GM21515 (cell line): ENCODE results near the gene TNIP1.

Experiments used
- ATAC-seq: cut with Tn5 transposase; IDR thresholded peaks from one replicate; pipeline ENCODE4 v1.9.1; 2021; ENCODE audit not compliant: unreplicated experiment

The TNIP1 gene

GRCh38 chr5:151084363-151084762 is 3.5 kb upstream of the TNIP1 start:
- ATAC-seq: no peak

- ATAC-seq: no peak
Observed at GRCh38 chr5:151083081-151083676, 2.3 kb upstream of the TNIP1 start.

GRCh38 chr5:151082282-151082902 is 1.6 kb upstream of the TNIP1 start:
- ATAC-seq: no peak

- ATAC-seq: no peak
Observed at GRCh38 chr5:151081431-151082281, 822 bp upstream of the TNIP1 start.

GRCh38 chr5:151079838-151080612 is 809 bp downstream of the TNIP1 start:
- no peak for ATAC-seq

GRCh38 chr5:151078490-151079262 is 2.2 kb downstream of the TNIP1 start:
- ATAC-seq: peak; percentile 42

GRCh38 chr5:151077967-151078366 is 2.9 kb downstream of the TNIP1 start:
- ATAC-seq: no peak

GRCh38 chr5:151077419-151077818 is 3.4 kb downstream of the TNIP1 start:
- ATAC-seq: no peak

- ATAC-seq: no peak
Observed at GRCh38 chr5:151076616-151077015, 4.2 kb downstream of the TNIP1 start.

- no peak for ATAC-seq
Observed at GRCh38 chr5:151075698-151076331, 5.0 kb downstream of the TNIP1 start.

GRCh38 chr5:151074557-151074956 is 6.3 kb downstream of the TNIP1 start:
- ATAC-seq: no peak

- no peak for ATAC-seq
Observed at GRCh38 chr5:151073280-151073679, 7.6 kb downstream of the TNIP1 start.

GRCh38 chr5:151072630-151073025 is 8.2 kb downstream of the TNIP1 start:
- no peak for ATAC-seq

- ATAC-seq: no peak
Observed at GRCh38 chr5:151071848-151072629, 8.8 kb downstream of the TNIP1 start.

- ATAC-seq: no peak
Observed at GRCh38 chr5:151071021-151071420, 9.8 kb downstream of the TNIP1 start.

GRCh38 chr5:151070449-151070848 is 10.4 kb downstream of the TNIP1 start:
- no peak for ATAC-seq

GRCh38 chr5:151068433-151069197 is 12.2 kb downstream of the TNIP1 start:
- ATAC-seq: peak; percentile 43

- no peak for ATAC-seq
Observed at GRCh38 chr5:151067632-151068432, 13.0 kb downstream of the TNIP1 start.
